ENCODE data around the gene ARL6.

Gene ARL6

DNA sequence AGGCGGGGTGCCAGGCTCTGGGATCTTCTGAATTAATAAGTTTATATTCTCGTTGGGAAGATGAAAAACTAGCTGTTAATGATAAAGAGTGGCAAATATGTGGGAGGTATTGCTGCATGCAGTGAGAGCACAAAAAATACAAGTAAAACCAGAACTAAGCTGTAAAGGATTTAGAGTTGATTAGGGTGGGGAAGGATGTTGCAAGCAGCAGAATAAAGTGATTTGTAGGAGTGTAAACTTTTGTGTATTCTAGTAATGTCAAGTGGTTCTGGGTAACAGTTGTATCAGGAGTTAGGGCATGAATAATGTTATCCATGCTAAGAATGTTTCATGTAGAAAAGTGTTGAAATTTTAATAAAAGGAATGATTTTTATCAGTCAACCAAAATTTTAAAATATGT, 75.4 kb downstream of the ARL6 start:
- no peaks in the 10 kb centered on the region for H3K36me3 ChIP-seq (ENCODE audit: insufficient read depth, low read length)
- H3K9me3 ChIP-seq (ENCODE audit: insufficient read depth, low read depth, low read length): no peaks in the 10 kb centered on the region
- H3K9ac ChIP-seq (ENCODE audit: low read depth, low read length): no peak overlapping the region
- WGBS: 94% methylated on average over 2 of the region's 2 CpGs
- H3K27ac ChIP-seq (ENCODE audit: low read depth, low read length): no peak overlapping the region
- H3K27me3 ChIP-seq (ENCODE audit: insufficient read depth, low read length): no peaks in the 10 kb centered on the region
- H3K4me1 ChIP-seq (ENCODE audit: insufficient read depth, low read length): peaks cover 6% of the 10 kb centered on the region; the same call in 1 of the 2 replicates
- H3K4me3 ChIP-seq (ENCODE audit: low read length): no peak overlapping the region

DNA sequence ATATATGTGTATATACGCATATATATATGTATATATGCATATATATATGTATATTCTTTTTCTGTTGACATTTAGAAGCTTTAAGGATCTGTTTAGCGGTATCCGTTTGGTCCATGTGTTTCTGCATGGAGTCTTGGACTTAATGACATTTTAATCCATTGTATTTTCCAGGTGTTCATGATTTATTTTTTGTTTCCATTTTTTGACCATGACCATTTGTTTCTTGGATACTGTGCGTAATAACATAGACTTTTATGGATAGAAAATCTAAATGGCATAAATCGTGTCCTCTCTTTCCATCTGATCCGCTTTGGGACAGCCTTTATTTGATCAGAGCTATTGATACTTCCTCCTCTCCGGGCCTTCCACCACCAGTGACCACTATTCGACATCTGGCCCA, 76.7 kb downstream of the ARL6 start:
- Histone ChIP-seq H3K27ac (ENCODE audit: low read depth, low read length) (no peak overlapping the region), H3K9ac (ENCODE audit: low read depth, low read length) (no peak overlapping the region), H3K36me3 (ENCODE audit: insufficient read depth, low read length) (no peaks in the 10 kb centered on the region), H3K9me3 (ENCODE audit: insufficient read depth, low read depth, low read length) (no peaks in the 10 kb centered on the region), H3K4me3 (ENCODE audit: low read length) (no peak overlapping the region), H3K4me1 (ENCODE audit: insufficient read depth, low read length) (peaks cover 6% of the 10 kb centered on the region; the same call in 1 of the 2 replicates), H3K27me3 (ENCODE audit: insufficient read depth, low read length) (no peaks in the 10 kb centered on the region)
- 96% methylated on average over 7 of the region's 8 CpGs for WGBS

DNA sequence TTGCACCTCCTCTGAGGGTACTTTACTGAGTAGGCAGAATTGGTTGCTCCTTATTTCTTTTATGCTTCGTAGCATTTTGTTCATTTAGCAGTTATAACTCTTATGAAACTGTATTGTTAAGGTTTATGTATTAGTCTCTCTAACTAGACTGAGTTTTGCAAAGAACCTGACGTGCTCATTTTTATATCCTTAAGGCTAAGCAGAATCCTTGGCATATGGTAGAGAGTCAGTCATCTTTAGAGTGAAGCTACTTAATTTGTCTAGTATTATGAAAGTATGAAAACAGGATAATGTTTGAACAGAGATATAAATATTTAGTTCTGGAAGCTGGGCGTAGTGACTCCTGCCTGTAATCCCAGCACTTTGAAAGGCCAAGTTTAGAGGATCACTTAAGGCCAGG, 77.4 kb downstream of the ARL6 start:
- no peak overlapping the region for H3K9ac ChIP-seq (ENCODE audit: low read depth, low read length)
- H3K9me3 ChIP-seq (ENCODE audit: insufficient read depth, low read depth, low read length): no peaks in the 10 kb centered on the region
- H3K27me3 ChIP-seq (ENCODE audit: insufficient read depth, low read length): no peaks in the 10 kb centered on the region
- 96% methylated on average over 3 of the region's 3 CpGs for WGBS
- no peak overlapping the region for H3K4me3 ChIP-seq (ENCODE audit: low read length)
- peaks cover 6% of the 10 kb centered on the region; the same call in 1 of the 2 replicates for H3K4me1 ChIP-seq (ENCODE audit: insufficient read depth, low read length)
- no peak overlapping the region for H3K27ac ChIP-seq (ENCODE audit: low read depth, low read length)
- H3K36me3 ChIP-seq (ENCODE audit: insufficient read depth, low read length): no peaks in the 10 kb centered on the region

DNA sequence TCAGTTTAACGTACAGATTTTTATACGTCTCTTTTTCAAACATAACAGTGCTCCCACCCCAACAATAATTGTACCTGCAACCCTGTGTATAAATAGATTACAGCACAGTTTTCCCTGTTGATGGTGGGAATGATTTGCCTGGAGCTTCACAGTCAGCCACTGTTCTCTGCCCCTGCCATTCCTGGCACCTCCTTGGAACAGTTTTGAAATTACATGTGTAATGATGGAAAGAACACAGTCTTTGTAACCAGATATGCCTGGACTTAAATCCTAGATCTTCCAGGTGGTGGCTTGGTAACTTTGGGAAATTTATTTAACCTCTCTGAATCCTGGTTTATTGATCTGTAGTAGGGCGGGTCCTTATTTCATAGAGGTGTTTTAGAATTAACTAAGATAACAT, 84.2 kb downstream of the ARL6 start:
- H3K9me3 ChIP-seq (ENCODE audit: insufficient read depth, low read depth, low read length): no peaks in the 10 kb centered on the region
- no peak overlapping the region for H3K27ac ChIP-seq (ENCODE audit: low read depth, low read length)
- H3K9ac ChIP-seq (ENCODE audit: low read depth, low read length): no peak overlapping the region
- H3K27me3 ChIP-seq (ENCODE audit: insufficient read depth, low read length): no peaks in the 10 kb centered on the region
- WGBS: 92% methylated on average over 3 of the region's 3 CpGs
- no peaks in the 10 kb centered on the region for H3K36me3 ChIP-seq (ENCODE audit: insufficient read depth, low read length)
- no peak overlapping the region for H3K4me3 ChIP-seq (ENCODE audit: low read length)
- H3K4me1 ChIP-seq (ENCODE audit: insufficient read depth, low read length): peaks cover 6% of the 10 kb centered on the region; the same call in 1 of the 2 replicates

Measured in HUES64 (cell line).